H1 (cell line): ENCODE results near the gene SGMS1. TPM values are rescaled to one million over a fixed set of nuclear protein-coding genes. Genes with fewer than 3 reads are reported as not detected.

Experiments used
- CREB1 ChIP-seq: IDR thresholded peaks from 2 replicates; pipeline ENCODE4 v1.6.1; 2012; ENCODE audit warnings: inconsistent platforms
- KDM4A ChIP-seq: IDR thresholded peaks from one replicate; pipeline ENCODE4 v1.7.1; 2012; ENCODE audit warnings: low read depth, mild to moderate bottlenecking, moderate library complexity, low read length, inconsistent platforms; ENCODE audit not compliant: severe bottlenecking
- SP2 ChIP-seq: IDR thresholded peaks from 2 replicates; pipeline ENCODE4 v1.6.1; 2012; ENCODE audit warnings: mild to moderate bottlenecking, low read length, inconsistent platforms
- SUZ12 ChIP-seq: fragments of 200-600 bp; sonication (generic); IDR thresholded peaks from 2 replicates; pipeline ENCODE4 v1.6.1; 2012; ENCODE audit warnings: mild to moderate bottlenecking, inconsistent platforms, low read length, moderate library complexity, mixed read lengths
- polyA plus RNA-seq, 7 experiments: library from polyadenylated mRNA; depleted of rRNA in 3 of 7; stranded (reverse) in 5 of 7; unstranded in 2 of 7; fragments of >200 nt in 5 of 7; fragments of 200-250 nt in 2 of 7; gene quantifications; 1 replicate in 5 of 7; 2 replicates in 1 of 7; 4 replicates in 1 of 7; pipeline versions ENCODE4 v1.2.1 to v1.2.3, GENCODE V29; 2011 to 2013; ENCODE audit warnings: missing spikeins in 2 of 7, mixed read lengths in 2 of 7
- total RNA-seq: library from RNA; stranded (reverse); fragmentation: NEBNext Ultra II Directional; extraction: Animal tissue kit (Norgen Biotek cat#: 25700); gene quantifications from 2 replicates; pipeline ENCODE4 v1.2.1, GENCODE V29; 2021
- TF ChIP-seq, protein P1 (sequence below): IDR thresholded peaks from 2 replicates; pipeline ENCODE4 v1.6.1; 2011; ENCODE audit warnings: low read depth, mild to moderate bottlenecking, low read length; ENCODE audit not compliant: insufficient read depth

SGMS1 gene
- total and polyA plus RNA-seq, 2 of the 8 experiments (the other 6 are each of a cell fraction or from before 2014, with no cell fraction given) = 6.0 to 15.6 TPM

DNA sequence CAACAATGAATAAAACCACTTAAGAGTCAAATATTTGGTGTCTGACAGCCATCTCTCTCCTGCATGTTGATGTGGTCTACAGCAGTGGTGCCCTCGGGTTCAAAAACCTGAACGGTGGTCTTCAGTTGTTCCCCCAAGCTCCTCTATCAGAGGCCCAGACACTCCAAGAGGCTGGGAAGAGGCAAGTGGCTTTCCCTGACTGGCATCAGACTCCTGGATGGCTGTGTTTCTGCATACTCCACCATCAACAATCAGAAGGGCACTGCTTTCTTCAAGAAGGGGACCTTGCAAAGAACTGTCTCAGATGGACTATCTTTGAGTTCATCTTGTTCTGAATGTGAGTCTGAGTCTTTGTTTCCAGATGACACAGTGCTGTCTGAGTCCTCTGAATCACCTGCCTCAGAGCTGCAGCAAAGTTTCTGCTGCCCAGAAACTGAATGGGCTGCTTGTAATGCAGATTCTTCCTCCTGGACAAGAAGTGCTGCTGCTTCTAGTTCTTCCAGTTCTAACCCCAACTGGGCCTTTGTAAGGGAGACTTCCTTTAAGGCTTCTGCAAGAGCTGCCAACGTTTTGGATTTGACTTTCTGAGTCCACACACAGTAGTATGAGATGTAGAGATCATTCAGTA lies 5.9 kb upstream of the SGMS1 start (continued):
- TF ChIP-seq KDM4A (no peak), SUZ12 (no peak), CREB1 (no peak), SP2 (no peak)
- TF ChIP-seq, protein P1, sequence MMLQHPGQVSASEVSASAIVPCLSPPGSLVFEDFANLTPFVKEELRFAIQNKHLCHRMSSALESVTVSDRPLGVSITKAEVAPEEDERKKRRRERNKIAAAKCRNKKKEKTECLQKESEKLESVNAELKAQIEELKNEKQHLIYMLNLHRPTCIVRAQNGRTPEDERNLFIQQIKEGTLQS = no peak
